ENCODE measurements around the gene DCC.

The DCC gene

DNA sequence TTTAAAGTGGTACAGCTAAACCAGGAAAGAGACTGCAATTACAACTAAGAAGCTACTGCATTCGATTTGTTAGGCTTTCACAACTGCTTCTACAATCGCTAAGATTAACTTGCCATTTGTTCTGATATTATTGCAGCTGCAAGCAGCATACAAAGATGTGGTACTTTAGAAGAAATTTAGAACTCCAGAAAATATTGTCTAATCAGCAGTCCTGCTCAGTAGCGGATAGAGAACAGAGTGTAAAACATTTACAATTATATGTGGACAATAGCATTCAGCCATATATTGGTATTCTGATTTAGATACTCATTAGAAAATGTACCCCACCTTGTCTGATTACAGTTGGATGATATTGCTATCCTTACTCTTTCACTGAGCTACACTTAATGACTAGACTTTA is 265.3 kb downstream of the DCC start:
- no peak for DNase-seq

DNA sequence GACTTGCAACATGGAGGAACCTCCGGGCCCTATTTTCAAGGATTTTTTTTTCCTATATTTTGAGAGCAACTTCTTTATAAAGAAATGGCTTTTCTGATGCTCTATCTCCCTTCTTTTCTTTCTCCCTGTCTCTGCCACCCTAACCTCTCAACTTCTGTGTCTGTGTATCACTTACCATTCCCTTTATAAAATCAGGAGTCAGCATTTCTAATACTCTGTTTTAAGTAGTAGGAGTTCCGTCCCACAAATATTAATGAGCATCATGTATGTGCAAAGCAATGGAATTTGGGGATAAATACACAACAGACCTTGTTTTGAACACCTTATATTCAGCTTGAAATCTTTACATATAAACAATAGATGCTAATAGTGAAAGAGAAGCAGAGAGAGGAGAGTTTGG is 268.0 kb downstream of the DCC start:
- no peak for DNase-seq

DNA sequence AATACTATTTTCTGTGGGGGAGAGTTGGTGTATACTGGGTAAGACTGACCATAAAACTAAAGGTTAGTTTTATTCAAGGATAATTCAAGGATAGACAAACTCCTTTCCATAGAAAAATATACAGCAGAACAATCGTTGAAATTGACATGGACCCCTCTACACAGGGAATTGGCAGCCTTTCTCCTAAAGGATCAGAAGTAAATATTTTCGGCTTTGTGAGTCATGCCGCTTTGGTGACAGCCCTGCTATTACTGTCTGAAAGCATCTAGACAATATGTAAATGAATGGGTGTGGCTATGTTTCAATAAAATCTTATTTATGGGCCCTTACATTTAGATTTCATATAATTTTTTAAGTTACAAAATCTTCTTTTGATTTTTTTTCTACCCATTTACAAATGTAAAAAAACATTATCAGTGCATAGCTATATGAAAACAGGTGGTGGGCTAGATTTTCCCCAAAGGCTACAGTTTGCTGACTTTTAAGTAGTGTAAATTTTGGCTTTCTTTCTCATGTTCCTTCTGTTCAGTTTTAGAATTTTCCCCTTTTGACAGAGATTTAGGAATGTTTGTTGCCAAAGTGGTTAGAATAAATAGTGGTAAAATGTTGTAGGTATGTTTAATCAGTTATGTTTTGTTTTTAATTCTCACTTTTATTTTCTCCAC is 270.6 kb downstream of the DCC start:
- DNase-seq, result no peak

DNA sequence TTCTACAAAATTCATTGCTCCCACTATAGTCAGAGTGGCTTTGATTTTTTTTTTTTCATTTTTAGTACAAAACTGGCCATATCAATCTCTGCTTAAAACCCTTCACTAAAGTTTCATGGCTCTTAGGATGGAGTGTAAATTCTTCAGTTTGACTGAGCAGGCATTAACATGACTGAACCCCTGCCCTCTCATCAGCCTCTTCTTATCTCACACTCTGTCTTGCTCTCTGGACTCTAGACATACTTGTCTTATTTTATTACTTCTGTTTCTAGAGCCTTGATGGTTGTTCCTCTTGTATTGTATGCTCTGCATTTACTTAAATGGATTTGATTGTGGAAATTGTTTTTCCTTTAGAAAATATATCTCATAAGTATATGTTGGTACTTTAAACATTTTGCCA is 272.4 kb downstream of the DCC start:
- no peak for DNase-seq

DNA sequence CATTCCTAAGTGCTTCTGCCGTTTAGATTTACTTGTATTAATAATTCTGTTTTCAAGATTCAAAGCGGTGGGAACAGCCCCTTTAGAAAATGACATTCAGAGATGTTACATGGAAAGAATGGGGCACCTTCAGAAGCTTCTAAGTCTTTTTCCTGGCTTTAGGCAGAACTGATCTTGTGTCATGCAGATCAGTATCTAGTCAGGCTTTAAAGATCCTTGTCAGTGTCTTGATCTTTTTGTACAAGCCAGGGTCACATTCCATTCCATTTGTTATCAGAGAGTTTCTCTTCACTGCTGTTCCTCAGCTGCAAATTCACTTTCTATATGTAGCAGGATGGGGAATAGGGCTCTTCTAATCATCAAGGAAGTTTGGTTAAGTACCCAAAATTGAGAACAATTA is 275.3 kb downstream of the DCC start:
- no peak for DNase-seq

DNA sequence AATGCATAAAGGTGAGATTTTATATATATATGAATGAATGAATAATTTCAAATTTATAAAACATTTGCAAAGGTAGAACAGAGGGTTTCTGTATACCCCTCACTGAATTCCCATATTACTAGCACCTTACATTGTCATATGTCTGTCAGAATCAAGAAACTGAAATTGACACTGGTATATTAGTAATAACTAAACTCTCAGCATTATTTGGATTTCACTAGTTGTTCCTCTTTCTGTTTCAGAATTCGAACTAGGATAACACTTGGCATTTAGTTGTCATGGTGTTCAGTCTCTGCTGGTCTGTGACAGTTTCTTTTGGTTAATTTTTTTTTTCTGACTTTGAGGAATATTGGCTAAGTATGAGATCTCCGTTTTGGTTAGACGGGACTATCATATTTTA is 275.9 kb downstream of the DCC start:
- no peak for DNase-seq

DNA sequence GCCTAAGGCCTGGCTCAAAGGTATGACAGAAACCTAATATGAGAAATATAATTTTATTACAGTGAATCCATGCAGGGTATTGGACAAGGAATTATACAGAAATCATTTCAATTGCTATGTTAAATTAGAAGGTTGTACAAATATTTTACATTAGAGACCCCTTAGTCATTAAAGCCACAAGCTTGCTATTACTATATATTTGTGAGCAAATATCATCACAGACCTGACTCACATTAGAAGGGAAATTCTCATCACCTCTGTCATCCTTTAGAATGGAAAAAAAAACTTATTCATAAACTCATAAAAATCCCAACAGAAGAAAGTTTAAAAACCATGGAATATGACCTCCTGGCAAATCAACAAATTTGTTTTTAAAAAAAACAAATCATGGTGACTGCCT is 277.9 kb downstream of the DCC start:
- no peak for DNase-seq

DNA sequence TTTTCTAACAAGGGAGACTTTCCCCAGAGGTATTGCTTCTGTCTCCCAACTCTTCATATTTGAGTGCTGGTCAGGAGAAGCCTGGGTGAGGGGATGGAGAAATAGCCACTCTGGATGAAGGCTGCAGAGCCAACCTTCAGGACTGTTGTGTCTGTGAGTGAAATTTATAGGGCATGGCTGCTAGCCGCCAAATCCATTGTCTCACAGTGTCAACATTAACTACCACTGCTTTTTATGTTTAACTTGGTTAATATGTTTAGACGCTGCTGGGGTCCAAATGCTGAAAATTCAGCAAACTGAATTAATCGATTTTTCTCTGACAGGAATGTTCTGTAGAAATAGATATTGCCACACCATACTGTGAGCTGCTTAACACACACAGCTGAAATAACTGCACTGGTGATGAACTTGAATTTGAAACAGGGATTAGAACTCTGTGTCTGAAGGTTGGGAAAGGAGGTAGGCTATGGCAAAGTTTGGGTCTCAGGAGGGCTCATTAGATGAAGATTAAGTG is 281.0 kb downstream of the DCC start:
- DNase-seq, result no peak

DNA sequence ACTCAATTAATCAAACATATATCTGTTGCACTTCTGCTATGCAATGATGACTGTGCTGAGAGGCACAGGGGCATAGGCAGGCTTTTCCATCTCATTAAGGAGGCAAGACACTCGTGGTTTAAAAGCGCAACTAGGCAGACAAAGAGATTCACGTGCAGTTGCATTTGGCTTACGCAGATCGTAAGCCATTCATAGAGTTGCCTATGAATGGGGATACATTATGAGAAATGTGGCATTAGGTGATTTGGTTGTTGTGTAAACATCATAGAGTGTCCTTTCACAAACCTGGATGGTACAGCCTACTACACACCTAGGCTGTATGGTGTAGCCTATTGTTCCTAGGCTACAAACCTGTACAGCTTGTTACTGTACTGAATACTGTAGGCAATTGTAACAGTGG is 284.7 kb downstream of the DCC start:
- peak; percentile 64 for DNase-seq

DNA sequence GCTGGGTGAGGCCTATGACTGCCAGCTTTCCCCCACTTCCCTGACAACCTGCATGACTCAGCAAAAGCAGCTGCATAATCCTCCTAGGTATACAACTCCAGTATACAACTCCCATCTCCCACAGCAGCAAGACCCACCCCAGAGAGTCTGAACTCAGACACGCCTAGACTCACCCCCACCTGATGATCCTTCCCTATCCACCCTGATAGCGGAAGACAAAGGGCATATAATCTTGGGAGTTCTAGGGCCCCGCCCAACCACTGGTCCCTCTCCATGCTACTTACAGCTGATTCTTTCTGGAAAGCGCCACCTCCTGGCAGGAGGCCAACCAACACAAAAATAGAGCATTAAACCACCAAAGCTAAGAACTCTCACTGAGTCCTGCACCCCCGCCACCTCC is 296.5 kb downstream of the DCC start:
- DNase-seq, result no peak

DNA sequence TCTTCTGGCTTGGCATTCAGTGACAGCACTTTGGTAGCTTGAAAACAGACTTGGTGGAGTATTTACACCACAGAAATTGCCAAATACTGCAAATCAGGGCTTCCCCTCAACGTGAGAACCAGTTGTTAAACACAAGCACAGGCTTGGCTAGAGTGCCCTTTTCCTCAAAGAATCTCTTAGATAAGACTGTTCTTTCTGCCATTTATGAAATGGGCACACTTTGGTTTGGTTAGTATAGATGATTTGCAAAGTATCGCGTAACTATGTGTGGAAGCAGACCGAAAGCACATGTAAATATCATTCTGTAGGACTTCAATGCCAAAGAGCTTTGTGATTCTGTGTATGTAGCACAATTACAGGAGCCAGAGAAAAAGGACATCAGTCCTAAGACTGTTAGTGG is 308.2 kb downstream of the DCC start:
- no peak for DNase-seq

DNA sequence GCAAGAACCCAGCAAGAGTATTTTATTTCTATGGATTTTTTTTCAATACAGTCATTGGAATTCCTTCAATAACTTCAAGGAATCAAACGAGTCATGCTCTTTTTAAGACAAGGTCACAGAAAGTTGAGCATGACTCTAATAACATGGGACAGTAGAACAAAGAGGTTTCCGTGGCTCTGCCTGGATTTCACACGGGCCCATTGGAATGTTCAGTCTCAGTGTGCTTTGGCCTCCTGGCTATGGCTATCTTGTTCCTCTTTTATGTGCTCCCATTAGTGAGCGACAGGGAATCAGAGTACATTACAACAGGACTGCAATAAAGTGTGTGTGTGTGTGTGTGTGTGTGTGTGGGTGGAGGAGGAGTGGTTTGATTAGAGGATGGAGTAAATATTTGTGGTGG is 312.4 kb downstream of the DCC start:
- no peak for DNase-seq

DNA sequence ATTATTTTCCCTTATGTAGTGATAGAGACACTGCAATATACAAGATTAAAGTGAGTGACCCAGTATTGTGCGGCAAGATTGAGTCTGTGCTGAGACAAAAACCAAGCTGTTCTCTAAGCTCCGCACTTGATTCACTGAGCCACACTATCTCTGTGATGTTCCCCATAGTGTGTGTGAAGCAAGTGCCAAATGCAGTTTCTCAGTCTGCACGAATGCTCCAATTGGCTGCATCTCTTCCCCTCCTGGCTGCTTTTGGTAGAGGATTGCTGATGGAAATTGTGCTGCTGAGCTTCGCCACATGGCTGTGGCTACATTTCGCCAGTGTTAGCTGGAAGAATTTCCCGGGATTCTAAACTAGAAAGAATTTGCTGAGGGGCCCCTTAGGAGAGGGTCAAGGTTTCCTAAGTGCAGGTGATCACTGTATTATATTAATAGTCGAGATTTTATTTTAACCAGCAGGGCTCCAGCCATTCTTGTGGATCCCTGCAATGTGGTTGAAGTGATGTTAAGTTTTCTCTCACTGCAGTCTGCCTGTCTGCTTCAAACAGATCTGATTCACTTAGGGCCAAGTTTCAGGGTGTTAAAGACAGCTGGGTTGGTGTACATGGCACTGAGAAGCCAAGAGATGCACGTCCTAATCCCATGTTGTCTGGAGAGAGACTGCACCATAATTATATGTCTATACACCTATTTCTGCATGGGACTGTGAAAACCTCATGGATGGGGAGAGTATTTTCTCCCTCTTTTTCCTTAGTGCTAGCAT is 317.2 kb downstream of the DCC start:
- DNase-seq, result no peak

DNA sequence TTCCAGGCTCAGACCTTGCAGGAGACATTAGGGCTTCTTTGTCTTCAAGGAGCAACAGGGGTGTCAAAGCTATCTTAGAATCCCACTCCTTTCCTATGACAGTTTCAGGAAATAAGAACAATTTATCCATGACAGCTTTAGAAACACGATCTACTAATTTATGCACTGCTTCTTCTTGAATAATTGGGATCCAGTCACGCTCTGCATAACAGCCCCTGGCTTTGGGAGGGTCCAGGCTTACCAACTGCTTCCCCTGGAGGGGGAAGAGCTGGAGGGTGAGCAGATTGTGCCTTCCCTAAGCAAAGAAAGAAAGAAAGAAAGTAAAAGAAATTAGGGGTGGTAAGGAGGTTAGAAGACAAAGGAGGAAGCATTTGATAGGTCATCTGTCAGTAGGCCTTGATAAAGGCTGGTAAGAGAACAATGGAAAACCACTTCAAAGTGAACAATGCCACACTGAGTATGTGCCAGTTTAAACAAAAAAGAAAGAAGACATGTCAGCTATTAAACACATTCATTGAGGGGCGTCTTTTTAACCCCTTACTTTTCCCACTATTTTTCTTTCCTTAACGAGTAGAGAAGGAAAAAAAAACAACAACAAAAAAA is 327.6 kb downstream of the DCC start:
- DNase-seq, result no peak

DNA sequence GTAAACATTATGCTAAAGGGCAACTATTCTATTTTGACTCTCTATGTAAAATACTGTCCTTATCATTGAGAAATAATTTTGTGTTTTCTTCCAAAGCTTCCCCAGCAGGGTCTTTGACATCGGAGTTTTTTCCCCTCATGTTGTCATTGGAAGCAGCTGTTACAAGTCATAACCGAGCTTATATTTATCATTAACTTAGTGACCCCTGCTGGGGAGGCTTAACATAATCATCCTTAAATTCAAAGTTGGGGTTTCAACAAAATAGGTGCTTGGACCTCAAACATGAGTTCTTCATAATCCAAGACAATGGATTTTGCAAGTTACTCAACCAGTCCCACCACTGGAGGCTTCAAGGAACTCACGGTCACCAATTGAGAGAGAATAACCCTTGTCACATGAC is 330.9 kb downstream of the DCC start:
- DNase-seq, result peak; percentile 26

DNA sequence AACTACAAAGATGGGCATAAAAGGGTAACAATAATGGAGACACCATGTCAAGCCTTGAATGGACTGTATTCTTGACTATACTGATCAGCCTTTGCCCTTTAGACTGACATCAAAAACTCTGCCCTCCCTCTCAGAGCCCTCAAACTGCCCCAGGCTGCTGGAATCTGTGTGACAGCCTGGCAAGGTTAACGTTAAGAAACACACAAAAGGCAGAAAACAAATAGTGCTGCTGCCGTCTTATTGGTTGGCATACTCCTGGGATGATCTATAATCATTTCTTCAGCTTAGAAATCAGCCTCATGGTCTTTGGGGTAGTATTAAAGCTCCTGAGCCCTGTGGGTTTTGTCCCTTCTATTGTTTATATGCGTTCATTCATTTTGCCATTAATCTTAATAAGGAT is 338.0 kb downstream of the DCC start:
- peak; percentile 67 for DNase-seq

DNA sequence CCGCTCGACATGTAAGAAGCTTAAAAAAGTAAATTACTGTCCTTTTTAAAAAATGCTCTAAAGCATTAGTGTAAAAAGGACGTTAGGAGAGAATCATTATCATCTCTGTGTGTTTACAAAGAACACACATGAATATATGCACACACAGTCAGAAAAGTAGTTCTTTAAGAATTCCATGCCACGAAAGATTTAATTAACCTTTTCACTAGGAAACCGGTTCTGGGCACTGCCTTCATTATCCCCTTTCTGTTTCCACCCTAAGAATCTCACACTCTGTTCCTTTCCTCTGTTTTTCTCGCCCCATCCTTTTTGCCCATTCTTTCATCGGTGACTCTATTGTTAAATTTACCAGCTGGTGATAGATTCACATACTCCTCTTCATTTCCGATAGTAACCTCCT is 338.6 kb downstream of the DCC start:
- DNase-seq, result no peak

DNA sequence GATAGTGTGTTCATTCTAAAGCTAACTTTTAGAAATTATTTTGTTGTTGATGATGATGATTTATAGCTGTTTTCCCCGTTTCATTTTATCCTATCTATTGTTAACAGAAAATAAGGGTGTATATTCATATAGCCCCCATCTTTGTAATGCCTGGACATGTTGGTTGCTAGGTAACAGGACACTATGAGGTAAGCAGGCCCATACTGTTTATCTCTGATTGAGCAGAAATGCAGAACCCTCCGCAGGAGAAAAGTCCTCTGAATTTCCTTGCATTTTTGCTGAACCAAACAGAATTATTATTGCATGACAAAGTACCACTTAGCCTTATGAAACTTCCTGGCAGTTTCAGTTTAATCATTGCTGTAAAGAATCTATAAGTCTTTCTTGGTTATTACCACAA is 339.4 kb downstream of the DCC start:
- DNase-seq, result no peak

DNA sequence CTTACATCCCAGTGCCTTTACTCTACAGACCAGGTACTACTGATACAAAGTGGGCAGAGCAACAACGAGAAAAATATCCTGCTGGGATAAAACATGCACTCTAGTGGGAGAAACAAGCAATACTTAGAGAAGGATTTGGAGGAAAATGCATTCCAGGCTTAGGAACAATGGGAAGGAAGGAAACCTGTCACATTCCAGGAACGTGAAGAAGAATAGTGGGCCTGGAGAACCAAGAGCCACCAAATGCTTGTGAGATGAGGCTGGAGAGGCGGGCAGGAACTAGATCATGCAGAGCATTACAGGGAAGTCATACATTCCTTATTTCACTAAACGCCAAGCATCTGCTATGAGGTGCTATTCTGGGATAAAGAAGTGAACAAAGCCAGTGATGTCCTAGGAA is 342.3 kb downstream of the DCC start:
- no peak for DNase-seq

DNA sequence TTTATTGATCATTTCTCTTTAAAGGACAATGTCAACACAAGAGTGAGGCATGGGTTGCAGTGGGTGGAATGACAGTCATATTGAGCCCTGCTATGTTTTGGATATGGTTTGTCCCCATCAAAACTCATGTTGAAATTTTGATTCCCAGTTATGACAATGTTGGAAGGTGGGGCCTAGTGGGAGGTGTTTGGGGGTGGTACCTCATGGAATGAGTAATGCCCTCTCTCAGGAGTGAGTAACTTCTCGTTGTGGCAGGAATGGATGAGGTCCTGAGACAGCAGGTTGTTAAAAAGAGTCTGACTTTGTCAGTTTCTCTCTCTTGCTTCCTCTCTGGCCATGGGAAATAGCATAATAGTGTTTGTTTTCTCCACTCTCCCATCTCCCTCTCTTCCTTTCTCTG is 345.3 kb downstream of the DCC start:
- DNase-seq, result no peak

DNA sequence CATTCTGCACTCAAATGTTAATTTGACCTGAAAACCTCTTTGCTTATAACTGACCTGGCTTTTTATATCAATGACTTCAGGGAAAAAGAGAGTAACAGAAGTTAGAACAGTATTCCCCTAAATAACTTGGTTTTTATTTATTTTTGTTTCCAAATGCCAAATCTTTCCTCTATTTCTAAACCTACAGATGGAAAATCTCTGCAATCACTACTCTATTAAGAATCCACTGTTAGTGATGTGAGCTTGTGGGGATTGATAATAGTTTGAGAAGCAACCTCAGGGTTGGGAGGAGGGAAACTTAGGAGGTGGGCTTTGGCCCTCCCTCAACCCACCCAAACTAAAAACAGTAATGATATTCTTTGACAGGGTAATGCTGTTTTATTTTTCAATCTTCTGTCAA is 351.8 kb downstream of the DCC start:
- DNase-seq, result no peak

DNA sequence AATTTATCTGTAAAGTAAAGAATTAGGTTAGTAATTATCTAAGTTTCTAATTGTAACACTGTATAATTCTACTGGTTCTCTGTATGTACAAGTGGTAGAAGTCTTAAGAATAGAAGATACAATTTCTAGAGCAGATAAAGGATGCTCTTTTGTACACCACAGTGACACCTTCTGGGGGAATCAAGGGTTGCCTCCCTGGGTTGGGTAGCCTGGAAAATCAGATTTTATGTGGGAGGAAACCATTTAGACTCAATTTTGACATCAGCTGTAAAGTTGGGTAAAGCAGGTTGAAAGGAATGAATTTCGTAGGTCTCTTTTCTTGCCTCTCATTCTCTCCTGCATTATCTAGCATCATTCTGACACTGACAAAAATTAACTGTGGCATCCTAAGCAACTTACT is 354.8 kb downstream of the DCC start:
- DNase-seq, result no peak

DNA sequence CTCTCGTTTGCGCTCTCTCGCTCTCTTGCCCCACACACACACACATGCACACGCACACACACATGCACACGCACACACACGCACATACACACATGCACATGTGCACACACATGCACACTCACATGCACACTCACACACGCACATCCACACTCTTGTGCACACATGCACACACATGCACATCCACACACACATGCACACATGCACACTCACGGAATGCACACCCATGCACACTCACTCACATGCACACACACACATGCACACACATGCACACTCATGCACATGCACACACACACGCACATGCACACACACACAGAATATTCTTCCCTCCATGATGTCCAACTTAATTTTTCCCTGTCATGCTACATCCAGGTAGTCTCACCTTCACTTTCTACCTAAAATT is 360.1 kb downstream of the DCC start:
- DNase-seq, result no peak

DNA sequence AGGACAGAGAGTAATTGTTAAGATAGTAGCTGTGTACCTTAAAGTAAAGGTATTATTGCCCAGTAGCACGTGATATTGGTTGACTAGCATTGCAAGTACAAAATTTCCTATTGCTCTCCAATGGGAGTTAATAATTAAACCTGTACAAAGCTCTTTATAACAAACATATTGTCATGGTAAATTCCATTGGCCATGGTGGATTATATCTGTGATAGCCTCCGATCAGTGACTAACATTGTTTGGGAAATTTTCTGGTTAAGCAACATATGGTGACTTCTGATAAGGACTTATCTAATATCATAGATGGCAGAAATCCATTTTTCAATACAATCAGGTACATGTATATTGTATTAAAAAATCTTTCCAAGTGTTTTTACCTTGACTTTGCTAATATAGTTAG is 360.8 kb downstream of the DCC start:
- no peak for DNase-seq

Data from DMS153 (cell line).